Stromal cell of bone marrow (primary cell): ENCODE data around the gene PRTFDC1.
"Not testable (repeated sequence)": the region's sequence is repeated elsewhere in the genome, so short reads cannot be mapped to it uniquely, and the experiment has no call there.

Experiments used
- DNase-seq: peaks from one replicate; pipeline ENCODE4 v3.0.0-alpha.2; 2012; ENCODE audit warnings: low read depth

The PRTFDC1 gene, protein sequence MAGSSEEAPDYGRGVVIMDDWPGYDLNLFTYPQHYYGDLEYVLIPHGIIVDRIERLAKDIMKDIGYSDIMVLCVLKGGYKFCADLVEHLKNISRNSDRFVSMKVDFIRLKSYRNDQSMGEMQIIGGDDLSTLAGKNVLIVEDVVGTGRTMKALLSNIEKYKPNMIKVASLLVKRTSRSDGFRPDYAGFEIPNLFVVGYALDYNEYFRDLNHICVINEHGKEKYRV

DNA sequence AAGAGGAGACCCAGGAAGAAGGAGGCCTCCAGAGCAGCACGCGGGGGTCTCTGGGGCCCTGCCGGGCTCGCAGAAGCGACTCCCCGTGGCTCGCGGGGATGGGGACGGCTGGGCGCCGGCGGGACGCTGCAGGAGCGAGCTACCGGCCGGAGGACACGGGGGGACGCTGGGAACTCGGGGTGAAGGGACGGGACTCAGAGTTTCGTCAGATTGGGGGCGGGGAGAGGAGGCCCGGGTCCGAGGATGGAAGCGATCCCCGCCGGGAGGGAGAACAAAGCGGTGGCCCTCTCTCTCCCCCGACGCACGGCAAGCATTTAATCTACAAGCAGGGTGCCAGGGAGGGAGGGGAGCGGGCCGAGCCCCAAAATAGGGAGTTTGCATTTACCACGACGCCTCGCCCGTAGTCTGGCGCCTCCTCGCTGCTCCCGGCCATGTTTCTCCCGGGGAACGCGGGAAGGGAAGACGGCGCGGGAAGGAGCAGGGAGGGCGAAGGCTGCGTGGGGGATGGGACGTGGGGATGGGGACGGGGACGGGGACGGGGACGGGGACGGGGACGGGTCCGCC lies at the start of gene PRTFDC1:
Gene PRTFDC1, minus strand, starts transcription at position 464 of the 564 bp plus-strand sequence. Its CDS starts 31 bp downstream, at position 433.
- no peak for DNase-seq

DNA sequence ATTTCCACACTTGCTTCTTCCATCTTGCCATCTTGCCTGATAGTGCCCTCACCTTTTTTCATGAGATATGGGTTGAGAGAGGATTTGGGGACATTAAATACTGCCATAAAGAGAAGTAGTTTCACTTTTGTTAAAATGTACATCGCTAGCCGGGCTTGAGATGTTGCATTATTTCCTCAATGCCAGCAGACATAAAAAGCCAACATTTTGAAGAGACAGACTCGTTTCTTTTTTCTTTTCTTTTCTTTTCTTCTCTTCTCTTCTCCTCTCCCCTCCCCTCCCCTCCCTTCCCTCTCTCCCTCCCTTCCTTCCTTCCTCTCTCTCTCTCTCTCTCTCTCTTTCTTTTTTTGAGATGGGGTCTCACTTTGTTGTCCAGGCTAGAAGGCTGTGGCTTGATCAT lies 45.6 kb upstream of the PRTFDC1 start:
- no peak for DNase-seq

DNA sequence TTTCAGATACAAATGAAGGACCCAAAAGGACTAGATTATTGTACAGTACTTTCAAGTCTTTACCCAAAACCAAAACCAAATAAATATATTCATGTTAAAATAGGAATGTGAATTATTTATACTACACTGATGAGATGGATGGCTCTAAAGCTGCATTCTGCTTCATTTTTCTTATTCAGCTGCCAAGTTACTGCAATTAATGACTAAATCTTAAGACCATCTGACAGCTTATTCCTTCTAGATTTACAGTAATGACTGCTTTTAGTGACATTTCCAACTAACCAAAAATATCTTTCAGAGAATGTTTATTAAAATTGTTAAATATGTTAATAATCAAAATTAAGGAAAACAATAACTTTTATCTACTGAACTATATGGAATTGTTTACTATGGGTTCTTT lies 42.7 kb upstream of the PRTFDC1 start:
- no peak for DNase-seq

DNA sequence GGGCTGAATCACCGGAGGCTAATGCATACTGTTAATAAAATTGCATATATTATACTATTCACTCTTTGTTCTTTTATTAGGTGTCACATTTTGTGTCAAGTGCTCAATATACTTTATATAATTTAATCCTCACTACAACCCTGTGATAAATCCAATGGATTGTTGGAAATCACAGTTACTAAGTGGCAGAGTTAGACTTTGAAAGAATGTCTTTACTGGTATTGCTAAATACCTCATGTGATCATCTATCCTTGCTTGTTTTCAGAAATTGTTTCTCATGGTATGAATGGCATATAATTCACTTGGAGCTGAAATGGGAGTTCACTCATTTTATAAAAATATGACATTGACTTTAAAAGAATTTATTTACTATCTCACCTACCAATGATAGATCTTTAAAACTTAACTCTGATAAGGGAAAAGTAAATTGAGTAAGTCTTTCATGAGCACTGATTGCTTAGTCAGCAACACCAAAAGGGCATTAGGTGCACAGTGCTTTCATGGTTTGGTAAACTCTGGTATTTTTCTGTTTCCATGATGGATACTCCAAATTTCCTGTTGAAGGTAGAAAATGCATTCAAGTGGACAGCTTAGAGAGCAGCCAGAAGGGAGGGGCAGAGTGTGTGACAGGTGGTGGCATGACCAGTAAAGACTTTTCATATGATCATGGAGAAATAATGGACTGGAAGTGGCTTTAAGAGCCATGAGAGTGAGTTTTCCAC lies 41.0 kb upstream of the PRTFDC1 start:
- DNase-seq = no peak

DNA sequence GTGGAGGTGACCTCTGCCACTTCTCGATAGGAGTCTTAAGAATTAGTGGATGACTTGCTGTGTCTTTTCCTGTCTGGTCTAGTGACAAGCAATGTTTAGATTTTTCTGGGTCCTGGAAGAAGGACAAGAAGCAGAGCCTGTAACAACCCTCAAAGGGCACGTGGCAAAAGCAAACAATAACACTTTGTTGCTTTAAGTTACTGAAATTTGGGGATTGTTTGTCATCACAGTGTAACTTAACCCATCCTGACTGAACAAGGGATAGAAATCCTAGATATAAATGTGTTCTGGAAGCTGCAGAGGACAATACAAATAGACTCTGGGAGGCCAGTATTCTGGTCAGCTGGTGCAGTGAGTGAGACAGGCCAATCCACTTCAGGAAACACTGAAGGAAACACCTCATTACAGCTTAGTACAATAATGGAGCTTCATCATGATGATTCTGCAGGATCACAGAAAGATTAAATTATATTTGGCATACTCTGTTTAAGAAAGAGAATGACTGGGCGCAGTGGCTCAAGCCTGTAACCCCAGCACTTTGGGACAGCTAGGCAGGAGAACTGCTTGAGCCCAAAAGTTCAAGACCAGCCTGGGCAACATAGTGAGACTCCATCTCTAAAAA lies 40.2 kb upstream of the PRTFDC1 start:
- no peak for DNase-seq

DNA sequence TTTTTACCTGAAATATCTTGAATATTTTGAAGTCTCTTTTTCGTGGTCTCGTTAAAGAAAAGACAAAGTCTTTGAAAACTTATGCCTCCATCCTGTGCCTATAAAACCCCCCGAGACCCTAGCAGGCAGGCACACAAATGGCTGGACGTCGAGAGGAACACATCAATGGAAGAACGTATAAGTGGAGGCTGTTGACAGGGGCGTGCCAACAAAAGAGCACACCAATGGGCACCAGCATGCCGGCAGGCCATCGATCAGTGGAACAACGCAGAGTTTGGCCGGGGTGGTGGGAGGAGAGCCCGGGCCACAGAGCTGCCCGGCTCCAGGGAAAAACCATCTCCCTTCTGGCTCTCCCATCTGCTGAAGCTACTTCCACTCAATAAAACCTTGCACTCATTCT lies 38.9 kb upstream of the PRTFDC1 start:
- DNase-seq = no peak

DNA sequence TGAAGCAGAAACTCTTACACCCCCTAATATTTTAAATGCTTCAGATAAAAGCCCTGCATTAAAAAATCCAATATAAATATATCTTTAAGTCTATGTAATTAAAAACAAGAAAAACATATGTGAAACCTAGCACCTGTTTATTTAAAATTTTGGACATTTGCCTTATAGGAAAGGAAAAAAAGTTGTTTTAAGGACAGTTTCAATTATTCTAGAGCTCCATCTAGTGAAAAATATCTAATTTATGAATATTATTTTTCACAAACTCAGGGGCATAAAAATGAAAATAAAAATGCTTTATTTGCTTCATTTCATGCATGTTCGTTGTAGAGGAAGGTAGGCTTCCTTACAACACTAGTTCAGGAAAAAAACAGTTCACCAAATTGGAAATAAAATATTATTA lies 37.5 kb upstream of the PRTFDC1 start:
- DNase-seq = no peak

DNA sequence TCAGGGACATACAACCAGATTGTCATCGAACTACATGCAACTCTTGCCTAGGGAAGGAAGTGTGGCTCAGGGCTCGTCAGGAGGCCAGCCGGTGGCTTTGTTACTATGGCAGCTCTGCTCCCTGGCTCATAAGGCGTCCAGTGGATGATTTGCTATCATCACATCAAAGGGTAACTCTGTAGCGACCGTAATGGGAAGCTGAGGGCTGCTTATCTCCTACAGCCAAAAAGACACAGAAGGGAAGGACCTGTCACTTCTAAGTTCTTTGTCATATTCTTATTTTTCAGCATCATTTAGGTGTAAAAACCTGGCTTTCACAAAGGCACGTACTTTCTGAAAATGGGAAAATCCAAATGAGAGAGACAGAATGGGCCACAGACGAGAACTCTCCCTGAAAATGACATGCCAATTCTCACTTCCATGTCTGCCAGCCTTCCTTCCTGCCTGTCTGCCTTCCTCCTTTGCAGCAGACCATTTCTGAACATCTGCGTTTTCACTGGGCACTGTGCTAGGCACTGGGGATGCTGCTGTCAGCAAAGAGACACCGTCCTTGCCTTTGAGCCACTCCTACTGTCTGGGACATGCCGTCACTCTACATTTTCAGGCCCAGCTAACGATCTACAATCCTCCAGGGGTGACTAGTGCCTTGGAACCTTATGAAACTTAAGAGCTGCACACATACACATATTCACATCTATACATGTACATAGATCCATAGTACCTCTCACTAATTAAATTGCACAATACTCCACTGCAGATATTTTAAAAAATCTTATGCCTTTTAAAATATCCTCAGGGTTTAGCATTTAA lies 36.6 kb upstream of the PRTFDC1 start:
- no peak for DNase-seq

DNA sequence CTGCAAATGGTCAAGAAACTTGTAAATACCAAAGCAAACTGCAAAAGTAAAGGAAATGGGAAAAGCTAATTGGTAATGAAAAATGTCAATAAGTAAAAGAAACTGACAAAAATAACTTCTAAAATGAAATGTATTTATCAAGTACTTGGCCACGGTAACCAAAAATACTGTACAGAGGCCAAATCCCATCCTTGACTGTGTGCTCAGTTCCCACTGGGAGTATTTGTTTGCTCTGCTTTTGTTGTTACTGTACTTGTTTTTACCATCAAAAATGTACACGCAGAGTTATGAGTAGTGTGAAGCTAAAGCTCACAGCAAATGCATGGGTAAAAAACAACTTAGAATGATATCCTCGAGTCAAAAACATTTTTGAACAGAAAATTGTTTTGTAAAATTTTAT lies 32.5 kb upstream of the PRTFDC1 start:
- DNase-seq = no peak

DNA sequence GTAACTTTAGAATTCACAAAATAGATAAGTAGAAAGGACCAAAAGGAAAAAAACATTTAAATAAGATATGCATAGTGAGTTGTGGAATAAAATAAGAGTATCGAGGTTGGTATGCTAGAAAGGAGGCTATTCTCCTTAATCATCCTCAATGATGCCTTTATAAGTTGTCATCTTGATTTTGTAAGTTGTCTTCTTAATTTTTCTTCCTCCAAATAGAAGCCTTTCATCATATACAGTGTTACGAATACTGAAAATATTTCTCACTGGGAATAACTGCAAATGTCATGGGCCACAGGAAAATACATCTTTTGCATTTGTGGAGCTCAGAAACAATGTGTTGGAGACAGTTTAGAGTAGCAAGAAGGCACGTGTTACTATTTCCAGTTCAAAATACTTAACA lies 31.5 kb upstream of the PRTFDC1 start:
- no peak for DNase-seq

DNA sequence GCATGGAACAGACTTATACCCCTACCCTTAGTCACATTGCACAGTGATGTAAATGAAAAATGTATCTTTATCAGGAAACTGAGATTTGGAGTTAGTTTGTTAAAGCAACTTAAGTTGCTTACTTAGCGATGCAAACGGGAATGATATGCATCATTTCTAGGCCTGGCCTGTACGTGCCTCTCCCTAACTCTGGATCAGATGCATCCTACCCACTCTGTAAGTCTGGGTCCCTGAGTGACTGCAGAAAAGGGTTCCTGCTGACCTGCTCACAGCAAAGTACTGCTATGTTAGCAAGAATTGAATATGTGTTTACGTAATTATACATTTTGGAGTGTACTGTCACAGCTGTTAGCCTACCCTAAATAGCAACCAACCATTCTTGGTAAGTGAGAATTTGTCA lies 30.7 kb upstream of the PRTFDC1 start:
- no peak for DNase-seq

DNA sequence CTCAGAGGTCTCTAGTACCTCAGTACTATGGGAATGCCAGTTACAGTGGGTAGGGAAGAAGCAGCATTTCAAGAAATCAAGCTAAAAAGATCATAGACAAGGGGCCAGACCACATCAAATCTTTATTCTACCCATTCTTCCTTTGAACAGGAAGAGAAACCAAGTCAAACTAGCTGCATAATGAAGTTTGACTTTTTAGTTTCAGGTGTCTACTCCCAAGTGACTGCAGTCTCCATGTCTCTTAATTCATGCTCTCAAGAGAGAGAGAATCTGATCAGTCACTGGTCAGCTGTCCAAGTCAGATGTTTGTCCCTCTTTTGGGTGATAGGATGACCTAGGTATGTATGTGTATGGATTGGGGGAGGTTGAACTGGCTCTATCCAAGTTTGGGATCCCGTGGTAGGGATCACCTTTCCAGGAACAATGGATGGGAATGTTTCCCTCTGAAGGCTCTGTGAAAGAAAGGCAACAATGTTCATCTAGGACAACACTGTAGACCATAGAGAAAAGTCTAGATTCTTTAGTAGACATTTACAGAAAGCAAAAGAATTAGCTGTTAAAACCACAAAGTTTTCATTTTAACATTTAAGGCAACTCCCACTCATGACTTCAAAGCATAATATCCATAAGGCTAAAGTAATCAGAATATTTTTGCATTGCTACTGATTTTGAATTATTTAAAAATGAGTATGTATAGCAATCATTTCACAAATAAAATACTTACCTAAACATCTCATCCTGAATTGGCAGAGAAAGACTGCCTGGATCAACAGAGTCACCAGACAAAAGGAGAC lies 30.1 kb upstream of the PRTFDC1 start:
- no peak for DNase-seq

DNA sequence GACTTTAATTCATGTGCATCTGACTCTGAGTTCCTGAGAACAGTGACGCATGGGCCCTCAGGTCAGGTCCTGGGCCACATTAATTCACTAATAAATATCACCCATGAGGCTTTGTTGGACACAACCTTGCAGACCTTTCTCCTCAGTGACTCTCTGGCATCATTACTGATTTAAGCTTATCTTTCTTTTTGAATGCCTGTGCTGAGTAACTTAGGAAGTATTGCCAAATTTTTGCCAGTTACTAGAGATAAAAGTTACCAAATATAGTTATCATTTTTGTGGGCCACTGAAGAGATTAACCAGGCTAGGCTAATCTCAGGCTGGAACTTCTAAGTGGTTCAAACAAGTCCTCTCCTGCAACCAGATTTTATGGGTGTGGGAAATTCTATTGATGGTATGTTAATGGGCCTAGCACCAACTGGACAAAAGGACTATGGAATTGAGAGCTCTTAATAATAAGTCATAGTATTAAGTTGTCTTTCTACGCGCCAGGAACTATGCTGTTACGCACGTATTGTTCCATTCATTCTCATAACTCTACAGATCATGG lies 28.8 kb upstream of the PRTFDC1 start:
- DNase-seq = no peak

DNA sequence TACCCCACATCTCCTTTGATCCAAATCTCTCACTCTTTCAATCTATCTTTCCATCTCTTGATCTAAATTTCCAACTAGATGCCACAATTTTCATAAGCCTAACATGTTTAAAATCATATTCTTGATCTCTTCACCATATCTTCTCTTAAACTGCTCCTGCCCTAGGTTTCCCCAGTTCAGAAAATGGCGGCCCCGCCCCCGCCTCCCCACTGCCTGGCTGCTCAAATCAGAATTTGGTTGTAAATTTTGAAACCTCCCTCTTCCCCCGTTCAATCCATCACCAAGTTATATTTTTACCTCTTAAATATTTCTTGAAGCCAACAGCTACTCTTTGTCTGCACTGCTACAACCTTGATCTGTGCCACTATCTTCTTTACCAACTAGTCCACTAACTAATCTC lies 27.3 kb upstream of the PRTFDC1 start:
- DNase-seq = no peak

DNA sequence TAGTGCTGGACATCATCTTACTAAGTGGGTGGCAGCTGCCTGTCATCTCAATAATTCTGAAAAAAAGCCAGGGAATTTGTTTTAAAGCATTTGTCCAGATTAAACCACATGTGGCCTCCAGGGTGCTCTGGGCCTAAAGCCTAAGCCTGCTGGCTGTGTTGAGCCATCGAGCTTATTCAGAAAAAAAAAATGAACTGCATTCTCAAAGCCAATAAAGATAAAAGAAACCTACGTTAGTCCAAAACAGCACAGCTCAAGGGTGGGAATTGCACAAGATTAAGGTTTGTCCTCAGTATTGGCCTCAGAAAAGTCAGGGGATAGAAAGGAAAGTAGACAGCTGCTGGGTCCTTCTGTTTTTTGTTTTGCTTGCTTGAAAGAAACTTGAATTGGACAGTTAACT lies 22.6 kb upstream of the PRTFDC1 start:
- DNase-seq = peak; percentile 86

DNA sequence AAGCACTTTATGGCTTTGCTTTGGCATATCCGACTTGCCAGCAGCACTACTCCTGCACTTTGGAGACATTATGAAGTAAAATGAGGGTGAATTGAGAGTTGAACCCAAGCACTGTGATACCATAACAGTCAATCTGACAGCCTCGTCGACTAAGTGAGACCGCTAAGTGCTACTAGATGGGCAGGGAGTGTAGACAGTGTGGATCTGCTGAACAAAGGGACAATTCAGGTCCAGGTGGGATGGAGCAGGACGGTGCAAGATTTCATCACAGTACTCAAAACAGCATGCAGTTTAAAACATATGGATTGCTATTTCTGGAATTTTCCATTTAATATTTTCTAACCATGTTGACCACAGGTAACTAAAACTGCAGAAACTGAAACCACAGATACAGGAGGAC lies 20.8 kb upstream of the PRTFDC1 start:
- no peak for DNase-seq

DNA sequence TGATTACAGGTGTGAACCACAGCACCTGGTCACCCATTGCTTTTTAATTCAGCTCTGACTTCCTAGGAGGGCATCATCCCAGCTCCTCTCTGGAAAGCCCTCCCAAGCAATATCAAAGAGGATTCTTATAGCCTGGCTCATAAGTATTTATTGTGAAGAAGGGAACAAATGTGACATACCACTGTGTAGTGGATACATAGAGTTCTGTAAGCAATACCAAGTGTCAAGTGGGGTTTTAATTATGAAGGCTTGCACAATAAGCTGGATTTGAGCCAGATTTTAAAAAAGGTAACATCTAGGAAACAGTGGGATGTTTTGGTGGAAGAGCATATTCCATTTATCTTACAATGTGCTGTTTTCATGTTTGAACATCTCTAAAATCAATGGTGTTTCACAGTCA lies 19.0 kb upstream of the PRTFDC1 start:
- DNase-seq = no peak

DNA sequence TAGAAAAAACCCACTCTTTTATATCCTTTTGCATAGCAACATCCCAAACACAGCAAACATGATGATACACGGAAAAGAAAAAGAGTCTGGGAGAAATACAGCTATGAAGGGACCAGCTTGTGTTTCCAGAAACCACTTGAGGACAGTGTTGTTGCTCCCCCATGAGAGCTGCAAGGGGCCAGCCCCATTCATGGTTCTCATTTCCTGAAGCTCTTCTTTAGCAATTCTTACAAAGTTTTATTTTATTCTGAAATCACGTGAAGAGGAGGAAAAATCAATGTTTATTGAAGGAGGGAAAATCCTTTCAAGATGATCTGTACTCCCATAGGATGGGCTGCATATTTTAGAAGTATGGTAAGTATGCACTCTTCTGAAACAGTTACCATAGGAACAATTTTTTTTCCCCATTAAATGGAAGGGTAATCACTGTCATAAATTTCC lies 17.5 kb upstream of the PRTFDC1 start:
- DNase-seq = peak; percentile 67

DNA sequence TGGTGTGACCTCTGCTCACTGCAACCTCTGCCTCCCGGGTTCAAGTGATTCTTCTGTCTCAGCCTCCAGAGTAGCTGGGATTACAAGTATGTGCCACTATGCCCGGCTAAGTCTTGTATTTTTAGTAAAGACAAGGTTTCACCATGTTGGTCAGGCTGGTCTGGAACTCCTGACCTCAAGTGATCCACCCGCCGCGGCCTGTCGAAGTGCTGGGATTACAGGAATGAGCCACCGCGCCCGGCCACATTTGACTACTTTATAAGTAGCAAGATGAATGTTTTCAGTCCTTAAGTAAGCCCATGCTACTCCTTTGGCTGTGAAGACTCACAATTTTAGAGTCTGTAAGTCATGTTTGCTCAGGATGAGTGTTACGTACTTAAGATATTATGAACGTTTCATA lies 16.5 kb upstream of the PRTFDC1 start:
- DNase-seq = not testable (repeated sequence)

DNA sequence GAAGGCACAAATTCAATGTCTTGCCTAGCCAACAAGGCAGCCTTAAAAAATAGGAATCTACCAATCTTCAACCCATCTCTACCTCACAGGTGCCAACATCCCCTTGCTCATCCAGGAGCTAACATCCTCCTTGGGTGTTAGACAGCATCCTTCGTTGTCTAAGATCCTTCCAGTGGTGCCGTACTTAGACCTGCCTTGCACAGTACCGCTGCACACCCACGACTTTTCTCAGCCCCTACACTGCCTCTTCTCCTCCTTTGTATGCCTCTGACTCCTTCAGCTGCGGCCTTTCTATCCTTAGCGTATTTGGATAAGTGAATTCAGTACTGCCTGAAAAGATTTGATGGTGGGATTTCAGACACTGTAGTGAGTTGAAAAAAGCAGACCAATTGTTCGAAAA lies 15.9 kb upstream of the PRTFDC1 start:
- no peak for DNase-seq

DNA sequence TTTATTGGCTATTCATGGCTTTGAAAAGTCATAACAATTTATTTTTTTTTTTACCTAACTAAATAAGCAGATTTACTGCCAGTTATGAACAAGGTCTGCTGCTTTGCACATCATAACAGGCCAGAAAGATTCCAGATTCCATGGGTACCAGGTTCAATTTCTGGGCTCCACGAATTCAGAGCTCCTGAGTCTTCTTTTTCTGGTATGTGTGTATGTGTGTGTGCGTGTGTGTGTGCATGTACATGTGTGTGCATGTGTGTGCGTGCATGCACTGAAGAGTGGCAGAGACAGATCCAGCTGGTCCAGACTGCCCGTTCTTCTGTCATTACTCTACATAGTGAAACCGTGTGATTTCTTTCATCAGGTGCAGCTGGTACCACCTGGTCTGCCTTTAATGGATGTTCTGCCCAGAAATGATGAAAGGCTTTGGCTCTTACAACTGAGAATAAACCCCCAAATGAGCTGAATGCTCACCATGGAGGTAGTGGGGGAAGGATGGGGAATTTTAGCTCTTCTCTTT lies 14.6 kb upstream of the PRTFDC1 start:
- DNase-seq = no peak
